Bronchial epithelial cell (primary cell): ENCODE results near the gene AZIN2. TPM values are rescaled to one million over a fixed set of nuclear protein-coding genes. Genes with fewer than 3 reads are reported as not detected.
"Not testable (repeated sequence)": the region's sequence is repeated elsewhere in the genome, so short reads cannot be mapped to it uniquely, and the experiment has no call there.

Experiments
- DNase-seq: peaks from one replicate; pipeline ENCODE4 v3.0.0-alpha.2; 2010; ENCODE audit warnings: low read depth
- FAIRE-seq: peaks from 2 replicates; lab custom pipeline; 2011; peaks lifted over from hg19 to GRCh38; lab: Jason Lieb, UNC
- H3K27me3 ChIP-seq: 2 replicates; pipeline ENCODE4 v1.5.1; 2011; ENCODE audit warnings: low read length; ENCODE audit not compliant: control insufficient read depth, insufficient read depth
- H3K36me3 ChIP-seq: 2 replicates; pipeline ENCODE4 v1.5.1; 2011; ENCODE audit warnings: low read length; ENCODE audit not compliant: control insufficient read depth, insufficient read depth
- H3K4me3 ChIP-seq: 2 replicates; pipeline ENCODE4 v1.5.1; 2011; ENCODE audit warnings: mild to moderate bottlenecking, low read depth, low read length, control low read depth
- CTCF ChIP-seq: IDR thresholded peaks from 2 replicates; pipeline ENCODE4 v1.5.1; 2011; ENCODE audit warnings: mild to moderate bottlenecking, moderate library complexity, low read length, control low read depth, inconsistent platforms; ENCODE audit not compliant: insufficient read depth, severe bottlenecking
- total RNA-seq: library from RNA; depleted of rRNA; stranded (reverse); fragments of >200 nt; gene quantifications from 2 replicates; pipeline ENCODE4 v1.2.1, GENCODE V29; 2014

Gene AZIN2
- total RNA-seq, 1 donor from 2014 or later, result 1.3 TPM

GRCh38 chr1:33061834-33062233 lies 19.1 kb upstream of the AZIN2 start:
- no peak for TF ChIP-seq CTCF
- DNase-seq (no peak), FAIRE-seq (no peak)
- Histone ChIP-seq H3K4me3 (no peak overlapping the region), H3K27me3 (no peaks in the 10 kb centered on the region), H3K36me3 (no peaks in the 10 kb centered on the region)

- H3K4me3 ChIP-seq, FAIRE-seq, H3K27me3 ChIP-seq, DNase-seq, H3K36me3 ChIP-seq: not testable (repeated sequence)
These were observed 16.7 kb upstream of the AZIN2 start for GRCh38 chr1:33064284-33064683.

GRCh38 chr1:33065301-33065700 lies 15.7 kb upstream of the AZIN2 start:
- H3K4me3 ChIP-seq, result no peak overlapping the region
- no peaks in the 10 kb centered on the region for H3K36me3 ChIP-seq
- FAIRE-seq, result peak; percentile 13
- no peak for TF ChIP-seq CTCF
- no peaks in the 10 kb centered on the region for H3K27me3 ChIP-seq
- no peak for DNase-seq

GRCh38 chr1:33066477-33066876 lies 14.5 kb upstream of the AZIN2 start:
- not testable (repeated sequence) for H3K27me3 ChIP-seq, H3K4me3 ChIP-seq, H3K36me3 ChIP-seq, DNase-seq, FAIRE-seq

- not testable (repeated sequence) for H3K36me3 ChIP-seq, H3K27me3 ChIP-seq, FAIRE-seq, DNase-seq, H3K4me3 ChIP-seq
These were observed 12.8 kb upstream of the AZIN2 start for GRCh38 chr1:33068108-33068507.

GRCh38 chr1:33070628-33071027 lies 10.3 kb upstream of the AZIN2 start:
- H3K36me3 ChIP-seq, result no peaks in the 10 kb centered on the region
- no peak for DNase-seq
- no peak for FAIRE-seq
- no peak overlapping the region for H3K4me3 ChIP-seq
- no peaks in the 10 kb centered on the region for H3K27me3 ChIP-seq
- TF ChIP-seq CTCF, result no peak

GRCh38 chr1:33072707-33073106 lies 8.2 kb upstream of the AZIN2 start:
- Histone ChIP-seq H3K4me3 (no peak overlapping the region), H3K27me3 (no peaks in the 10 kb centered on the region), H3K36me3 (no peaks in the 10 kb centered on the region)
- FAIRE-seq (no peak), DNase-seq (no peak)
- TF ChIP-seq CTCF, result no peak
